Stomach smooth muscle (tissue), 2 donors: ENCODE results near the gene PSME1.

Source experiments
- H3K27ac ChIP-seq: one replicate; pipeline ENCODE4 v1.7.0; 2013; ENCODE audit warnings: mild to moderate bottlenecking, low read length, inconsistent platforms
- H3K27me3 ChIP-seq, 2 donors: one replicate each; pipeline ENCODE4 v1.7.0; 2013; ENCODE audit warnings: low read length in 2 of 2; ENCODE audit not compliant: insufficient read depth in 2 of 2, control insufficient read depth in 1 of 2
- H3K36me3 ChIP-seq, 2 donors: one replicate each; pipeline ENCODE4 v1.7.0; 2013; ENCODE audit warnings: low read length in 2 of 2; ENCODE audit not compliant: control insufficient read depth in 2 of 2, insufficient read depth in 2 of 2
- H3K4me1 ChIP-seq: one replicate; pipeline ENCODE4 v1.7.0; 2013; ENCODE audit warnings: low read length; ENCODE audit not compliant: control insufficient read depth, insufficient read depth
- H3K4me3 ChIP-seq, 2 donors: one replicate each; pipeline ENCODE4 v1.7.0; 2013; ENCODE audit warnings: low read length in 2 of 2
- H3K9ac ChIP-seq, 2 donors: one replicate each; pipeline ENCODE4 v1.7.0; 2013; ENCODE audit warnings: low read length in 2 of 2, mild to moderate bottlenecking in 1 of 2
- H3K9me3 ChIP-seq, 2 donors: one replicate each; pipeline ENCODE4 v1.7.0; 2013; ENCODE audit warnings: low read length in 2 of 2; ENCODE audit not compliant: control insufficient read depth in 2 of 2
- donor health status: healthy.
- donor health status: Pancreatic carcinoma.

The PSME1 gene

GRCh38 chr14:24135834-24136683 is at the start of gene PSME1:
Gene PSME1, plus strand, starts transcription at chr14:24136194. Its CDS starts 69 bp downstream, at chr14:24136263.
- H3K9me3 ChIP-seq: no peaks in the 10 kb centered on the region
- peak within 1 kb of the TSS; percentile 63 to 75 for H3K9ac ChIP-seq
- peaks cover 21 to 22% of the 10 kb centered on the region in 2 donors for H3K36me3 ChIP-seq
- H3K27me3 ChIP-seq: no peaks in the 10 kb centered on the region
- H3K4me1 ChIP-seq: peaks cover 40% of the 10 kb centered on the region
- peak within 1 kb of the TSS; percentile 74 for H3K27ac ChIP-seq
- peak within 1 kb of the TSS; percentile 70 to 87 for H3K4me3 ChIP-seq

- H3K27ac ChIP-seq: no peak overlapping the region
- H3K36me3 ChIP-seq: no peaks in the 10 kb centered on the region
- no peaks in the 10 kb centered on the region for H3K9me3 ChIP-seq
- H3K4me1 ChIP-seq: no peaks in the 10 kb centered on the region
- H3K9ac ChIP-seq: no peak overlapping the region
- no peaks in the 10 kb centered on the region for H3K27me3 ChIP-seq
- H3K4me3 ChIP-seq: no peak overlapping the region
Observed at GRCh38 chr14:24087004-24087403, 49.0 kb upstream of the PSME1 start.

- no peaks in the 10 kb centered on the region for H3K36me3 ChIP-seq
- no peak overlapping the region for H3K9ac ChIP-seq
- no peaks in the 10 kb centered on the region for H3K9me3 ChIP-seq
- H3K4me1 ChIP-seq: peaks cover 2% of the 10 kb centered on the region
- H3K27me3 ChIP-seq: no peaks in the 10 kb centered on the region
- H3K27ac ChIP-seq: no peak overlapping the region
- no peak overlapping the region for H3K4me3 ChIP-seq
Observed at GRCh38 chr14:24088095-24088494, 47.9 kb upstream of the PSME1 start.

- Histone ChIP-seq H3K27ac (no peak overlapping the region), H3K9ac (no peak overlapping the region), H3K36me3 (no peaks in the 10 kb centered on the region), H3K4me3 (no peak overlapping the region), H3K27me3 (no peaks in the 10 kb centered on the region), H3K4me1 (peaks cover 12% of the 10 kb centered on the region), H3K9me3 (no peaks in the 10 kb centered on the region)
Observed at GRCh38 chr14:24089890-24090289, 46.1 kb upstream of the PSME1 start.

DNA sequence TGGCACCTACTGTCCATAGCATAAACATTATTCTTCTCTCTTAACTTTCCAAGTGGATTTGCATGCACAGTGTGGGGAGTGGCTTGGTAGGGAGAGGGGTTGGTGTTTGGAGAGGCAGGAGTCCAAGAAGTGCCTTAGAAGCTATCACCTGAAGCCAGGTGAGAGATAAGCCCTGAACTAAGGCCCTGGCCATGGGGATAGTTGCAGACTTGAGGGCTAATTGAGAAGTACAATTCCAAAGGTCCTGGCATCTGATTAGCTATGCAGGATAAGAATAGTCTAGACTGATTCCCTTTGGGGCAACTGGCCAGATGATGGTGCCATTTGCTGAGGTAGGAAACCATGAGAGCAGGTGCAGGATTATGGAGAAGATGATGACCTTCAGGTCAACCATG is 43.9 kb upstream of the PSME1 start:
- Histone ChIP-seq H3K9ac (no peak overlapping the region), H3K27me3 (no peaks in the 10 kb centered on the region), H3K27ac (no peak overlapping the region), H3K9me3 (no peaks in the 10 kb centered on the region), H3K4me3 (no peak overlapping the region), H3K4me1 (peaks cover 19% of the 10 kb centered on the region), H3K36me3 (no peaks in the 10 kb centered on the region)

GRCh38 chr14:24092505-24093206 is 43.3 kb upstream of the PSME1 start:
- no peaks in the 10 kb centered on the region for H3K9me3 ChIP-seq
- peaks cover 19% of the 10 kb centered on the region for H3K4me1 ChIP-seq
- no peak overlapping the region for H3K27ac ChIP-seq
- no peaks in the 10 kb centered on the region for H3K27me3 ChIP-seq
- no peak overlapping the region for H3K9ac ChIP-seq
- no peaks in the 10 kb centered on the region for H3K36me3 ChIP-seq
- no peak overlapping the region for H3K4me3 ChIP-seq

DNA sequence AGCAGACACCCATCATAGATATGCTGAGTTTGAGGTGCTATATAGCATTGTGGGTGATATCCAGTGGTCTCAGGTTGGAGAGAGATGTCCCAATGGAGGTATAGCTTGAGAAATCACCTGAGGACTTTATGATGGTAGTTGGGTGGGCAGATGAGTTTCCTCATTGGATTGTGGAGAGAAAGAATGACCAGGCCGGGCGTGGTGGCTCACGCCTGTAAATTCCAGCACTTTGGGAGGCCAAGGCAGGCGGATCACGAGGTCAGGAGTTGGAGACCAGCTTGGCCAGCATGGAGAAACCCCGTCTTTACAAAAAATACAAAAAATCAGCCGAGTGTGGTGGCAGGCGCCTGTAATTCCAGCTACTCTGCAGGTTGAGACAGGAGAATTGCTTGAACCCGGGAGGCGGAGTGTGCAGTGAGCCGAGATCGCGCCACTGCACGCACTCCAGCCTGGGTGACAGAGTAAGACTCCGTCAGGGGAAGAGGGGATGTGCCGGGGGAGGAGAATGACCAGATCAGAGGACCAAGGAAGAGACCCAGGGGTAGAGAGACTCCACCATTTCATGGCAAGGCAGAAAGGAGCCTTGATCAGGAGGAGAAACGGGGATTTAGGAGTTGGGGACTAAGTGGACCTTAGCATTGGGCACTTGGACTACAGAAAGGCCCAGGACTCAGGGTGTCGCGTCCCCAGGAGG is 42.6 kb upstream of the PSME1 start:
- Histone ChIP-seq H3K4me1 (peaks cover 19% of the 10 kb centered on the region), H3K36me3 (no peaks in the 10 kb centered on the region), H3K27me3 (no peaks in the 10 kb centered on the region), H3K27ac (peak overlapping the region; percentile 70), H3K4me3 (peak overlapping the region; percentile 82 to 84), H3K9me3 (no peaks in the 10 kb centered on the region), H3K9ac (peak overlapping the region; percentile 58 to 68)

DNA sequence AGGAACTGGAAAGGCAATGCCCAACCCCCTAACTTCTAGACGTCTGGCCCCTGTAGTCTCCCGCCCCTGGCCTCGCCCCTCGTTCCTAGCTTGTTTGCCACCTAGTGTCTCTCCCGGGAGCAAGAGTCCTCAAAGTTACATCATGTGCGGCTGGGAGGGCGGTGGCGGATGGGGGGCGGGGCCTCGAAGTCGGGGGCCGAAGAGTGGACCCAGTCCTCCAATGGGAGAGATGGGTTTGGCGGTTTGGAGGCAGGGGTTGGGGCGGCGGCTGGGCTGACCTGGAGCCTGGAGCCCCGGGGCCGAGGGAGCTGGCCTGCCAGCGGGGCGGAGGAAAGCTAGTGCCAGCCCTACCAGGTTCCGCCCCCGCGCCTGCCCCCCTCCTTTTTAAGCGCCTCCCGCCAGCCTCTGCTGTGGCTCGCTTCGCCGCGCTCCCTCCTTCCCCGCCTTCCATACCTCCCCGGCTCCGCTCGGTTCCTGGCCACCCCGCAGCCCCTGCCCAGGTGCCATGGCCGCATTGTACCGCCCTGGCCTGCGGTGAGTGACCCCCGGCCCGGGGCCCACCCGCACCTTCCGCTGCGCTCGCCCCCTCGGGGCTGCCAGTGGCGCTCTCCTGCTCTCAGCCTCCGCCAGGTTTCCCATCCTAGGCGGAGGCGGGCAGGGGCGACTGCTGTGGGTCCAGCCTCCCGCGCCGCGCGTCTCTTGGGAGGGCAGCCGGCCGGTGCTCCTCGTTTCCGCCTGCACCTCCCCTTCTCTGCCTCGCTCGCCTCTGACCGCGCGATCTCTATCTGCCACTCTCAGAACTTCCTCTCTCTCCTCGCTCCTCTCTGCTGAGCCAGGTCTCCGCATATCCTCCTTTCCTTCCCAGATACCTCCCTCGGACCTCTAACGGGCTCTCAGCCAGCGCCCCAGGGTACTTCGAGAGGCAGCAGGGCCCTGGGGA is 41.8 kb upstream of the PSME1 start, which contains the start of gene PCK2:
TSS of gene PCK2 (plus strand) at position 411 of the 940 bp plus-strand sequence. CDS start at position 506, 95 bp downstream.
- Histone ChIP-seq H3K4me1 (peaks cover 19% of the 10 kb centered on the region), H3K27me3 (no peaks in the 10 kb centered on the region), H3K4me3 (peak within 1 kb of the TSS; percentile 82 to 84), H3K9ac (peak within 1 kb of the TSS; percentile 68 to 80), H3K9me3 (no peaks in the 10 kb centered on the region), H3K27ac (peak within 1 kb of the TSS; percentile 70), H3K36me3 (no peaks in the 10 kb centered on the region)

DNA sequence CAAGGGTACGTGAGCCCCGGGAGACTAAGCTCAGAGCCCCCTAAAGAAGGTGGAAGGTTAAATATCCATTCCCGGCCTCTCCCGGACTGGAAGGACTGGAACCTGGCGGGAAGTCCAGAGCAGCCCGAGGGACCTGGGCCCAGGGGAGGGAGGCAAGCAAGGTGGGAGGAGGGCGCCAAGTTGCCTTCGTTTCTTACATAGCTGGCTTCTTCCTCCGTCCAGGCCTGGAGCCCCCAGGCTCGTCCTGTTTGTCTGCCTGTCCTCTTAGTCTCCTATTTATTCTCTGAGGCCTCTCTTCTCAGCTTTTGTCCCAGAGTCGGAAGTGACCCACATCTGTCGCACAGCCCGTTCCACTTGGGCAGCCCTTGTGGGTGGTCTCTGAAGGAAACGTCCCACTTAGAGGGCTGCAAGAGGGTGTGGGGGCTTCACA is 41.1 kb upstream of the PSME1 start:
- H3K9me3 ChIP-seq: no peaks in the 10 kb centered on the region
- H3K4me1 ChIP-seq: peaks cover 19% of the 10 kb centered on the region
- H3K27ac ChIP-seq: peak overlapping the region; percentile 58
- peaks cover 0 to 2% of the 10 kb centered on the region in 2 donors for H3K36me3 ChIP-seq
- no peaks in the 10 kb centered on the region for H3K27me3 ChIP-seq
- H3K9ac ChIP-seq: peak overlapping the region; percentile 68 to 80
- peak overlapping the region; percentile 82 to 84 for H3K4me3 ChIP-seq
